Measurements from ENCODE around the gene TMOD1.

DNA sequence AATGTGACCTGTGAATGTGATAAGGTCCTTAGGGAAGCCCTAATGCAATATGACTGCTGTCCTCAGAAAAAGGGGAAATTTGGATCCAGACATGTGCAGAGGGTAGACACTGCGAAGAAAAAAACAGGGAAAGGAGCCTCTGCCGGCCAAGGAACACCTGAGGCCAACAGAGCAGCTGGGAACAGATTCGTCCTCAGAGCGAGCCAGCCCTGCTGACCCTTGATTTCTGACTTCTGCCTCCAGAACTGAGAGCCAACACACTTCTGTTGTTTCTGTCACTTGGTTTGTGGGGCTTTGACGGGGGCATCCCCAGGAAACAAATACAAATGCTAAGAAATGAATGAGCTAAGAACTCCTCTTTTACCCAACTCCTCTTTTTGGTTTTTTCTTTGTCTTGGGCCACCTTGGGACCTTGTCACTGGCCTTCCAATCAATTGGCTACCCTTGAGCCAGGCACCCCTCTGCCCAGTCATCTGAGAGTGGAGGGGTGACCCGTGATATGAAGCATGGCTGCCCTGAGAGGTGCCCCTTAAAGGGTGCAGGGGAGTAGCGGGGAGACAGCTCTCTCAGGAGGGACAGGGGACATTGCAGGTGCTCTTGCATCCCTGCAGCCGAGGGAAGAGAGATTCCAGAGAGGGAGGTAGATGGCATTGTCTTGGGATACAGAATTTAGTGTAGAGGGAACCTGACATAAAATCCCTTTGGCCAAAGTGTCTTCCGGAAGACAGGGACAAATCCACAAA lies 16.9 kb downstream of the TMOD1 start:
- TF ChIP-seq, protein P1, sequence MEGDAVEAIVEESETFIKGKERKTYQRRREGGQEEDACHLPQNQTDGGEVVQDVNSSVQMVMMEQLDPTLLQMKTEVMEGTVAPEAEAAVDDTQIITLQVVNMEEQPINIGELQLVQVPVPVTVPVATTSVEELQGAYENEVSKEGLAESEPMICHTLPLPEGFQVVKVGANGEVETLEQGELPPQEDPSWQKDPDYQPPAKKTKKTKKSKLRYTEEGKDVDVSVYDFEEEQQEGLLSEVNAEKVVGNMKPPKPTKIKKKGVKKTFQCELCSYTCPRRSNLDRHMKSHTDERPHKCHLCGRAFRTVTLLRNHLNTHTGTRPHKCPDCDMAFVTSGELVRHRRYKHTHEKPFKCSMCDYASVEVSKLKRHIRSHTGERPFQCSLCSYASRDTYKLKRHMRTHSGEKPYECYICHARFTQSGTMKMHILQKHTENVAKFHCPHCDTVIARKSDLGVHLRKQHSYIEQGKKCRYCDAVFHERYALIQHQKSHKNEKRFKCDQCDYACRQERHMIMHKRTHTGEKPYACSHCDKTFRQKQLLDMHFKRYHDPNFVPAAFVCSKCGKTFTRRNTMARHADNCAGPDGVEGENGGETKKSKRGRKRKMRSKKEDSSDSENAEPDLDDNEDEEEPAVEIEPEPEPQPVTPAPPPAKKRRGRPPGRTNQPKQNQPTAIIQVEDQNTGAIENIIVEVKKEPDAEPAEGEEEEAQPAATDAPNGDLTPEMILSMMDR (IDR thresholded peaks at IDR 0.05): no peak
- no peak for TF ChIP-seq POLR2A (IDR thresholded peaks at IDR 0.05)

Data from uterus (tissue), 2 donors.